ENCODE results near the gene SH2D4B. TPM values are rescaled to one million over a fixed set of nuclear protein-coding genes. Genes with fewer than 3 reads are reported as not detected.

The SH2D4B gene
- total RNA-seq, 1 donor from 2014 or later, result not detected

GRCh38 chr10:80585812-80586211 is 48.1 kb downstream of the SH2D4B start:
- no peak for DNase-seq (ENCODE audit: low read depth)

GRCh38 chr10:80588546-80588945 is 50.8 kb downstream of the SH2D4B start:
- no peak for DNase-seq (ENCODE audit: low read depth)

GRCh38 chr10:80589726-80590373 is 52.1 kb downstream of the SH2D4B start:
- DNase-seq (ENCODE audit: low read depth), result no peak

GRCh38 chr10:80590585-80591125 is 53.0 kb downstream of the SH2D4B start:
- DNase-seq (ENCODE audit: low read depth), result no peak

GRCh38 chr10:80596391-80597257 is 58.9 kb downstream of the SH2D4B start:
- peak; percentile 17 for DNase-seq (ENCODE audit: low read depth)

- no peak for DNase-seq (ENCODE audit: low read depth)
Measured at GRCh38 chr10:80598084-80598798, 60.5 kb downstream of the SH2D4B start.

- DNase-seq (ENCODE audit: low read depth), result no peak
Measured at GRCh38 chr10:80598951-80599350, 61.2 kb downstream of the SH2D4B start.

- peak; percentile 46 for DNase-seq (ENCODE audit: low read depth)
Measured at GRCh38 chr10:80599424-80599847, 61.7 kb downstream of the SH2D4B start.

- DNase-seq (ENCODE audit: low read depth), result no peak
Measured at GRCh38 chr10:80600256-80600655, 62.6 kb downstream of the SH2D4B start.

GRCh38 chr10:80602881-80603280 is 65.2 kb downstream of the SH2D4B start:
- DNase-seq (ENCODE audit: low read depth), result no peak

GRCh38 chr10:80603516-80603915 is 65.8 kb downstream of the SH2D4B start:
- DNase-seq (ENCODE audit: low read depth), result no peak

GRCh38 chr10:80608706-80609105 is 71.0 kb downstream of the SH2D4B start:
- no peak for DNase-seq (ENCODE audit: low read depth)

GRCh38 chr10:80609331-80609730 is 71.6 kb downstream of the SH2D4B start:
- DNase-seq (ENCODE audit: low read depth), result no peak

- DNase-seq (ENCODE audit: low read depth), result no peak
Measured at GRCh38 chr10:80611481-80612185, 73.9 kb downstream of the SH2D4B start.

- DNase-seq (ENCODE audit: low read depth), result no peak
Measured at GRCh38 chr10:80612261-80612660, 74.6 kb downstream of the SH2D4B start.

GRCh38 chr10:80613466-80614170 is 75.9 kb downstream of the SH2D4B start:
- no peak for DNase-seq (ENCODE audit: low read depth)

GRCh38 chr10:80614576-80615416 is 77.1 kb downstream of the SH2D4B start:
- no peak for DNase-seq (ENCODE audit: low read depth)

- no peak for DNase-seq (ENCODE audit: low read depth)
Measured at GRCh38 chr10:80617807-80618206, 80.1 kb downstream of the SH2D4B start.

- DNase-seq (ENCODE audit: low read depth), result no peak
Measured at GRCh38 chr10:80619036-80619435, 81.3 kb downstream of the SH2D4B start.

Data from myocyte (in vitro differentiated cells).